Stimulated activated CD8-positive, alpha-beta memory T cell treated with anti-CD3 and anti-CD28 coated beads, Interleukin-4, amount 100 ng/mL, for 1 hour (primary cell): Measurements from ENCODE around the gene HAPSTR1.

Experiments used
- DNase-seq, 2 donors: peaks; one replicate each; pipeline ENCODE4 v3.0.0-alpha.2; 2020; ENCODE audit warnings: low read depth in 2 of 2, low spot score in 1 of 2

HAPSTR1 gene

DNA sequence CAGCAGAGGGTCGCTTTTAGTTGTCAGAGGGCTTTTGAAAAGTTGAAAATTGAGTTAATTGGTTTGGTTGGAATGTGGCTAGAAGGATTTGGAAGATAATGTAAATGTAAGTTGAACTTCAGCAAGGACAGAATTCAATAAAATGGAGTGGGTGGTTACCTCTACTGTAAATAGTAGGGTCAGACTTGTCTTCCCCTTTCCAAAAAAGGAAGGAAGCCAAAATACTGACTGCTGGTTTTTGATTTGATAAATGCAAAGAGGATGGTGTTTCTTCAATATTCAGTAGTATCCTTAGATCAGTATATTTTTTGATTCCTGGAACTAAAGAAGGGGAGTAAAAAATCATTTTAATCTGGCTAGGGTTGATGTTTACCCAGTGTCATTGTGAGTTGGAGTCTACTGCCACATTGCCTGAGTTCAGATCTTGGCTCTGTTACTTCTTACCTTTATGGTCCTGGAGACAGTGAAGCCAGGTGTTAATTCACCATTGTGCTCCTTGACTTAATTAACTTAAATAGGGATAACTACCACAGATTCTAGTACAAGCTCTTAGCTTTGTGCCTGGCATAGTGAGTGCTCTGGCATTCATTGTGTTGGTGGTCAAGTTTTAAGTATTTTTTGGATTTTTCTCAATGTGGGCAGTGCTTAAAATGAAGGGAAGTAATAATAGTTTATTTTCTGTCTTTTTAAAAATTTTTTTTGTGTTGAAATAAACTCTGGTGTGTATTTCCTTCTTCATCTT lies 4.4 kb downstream of the HAPSTR1 start:
- no peak for DNase-seq

DNA sequence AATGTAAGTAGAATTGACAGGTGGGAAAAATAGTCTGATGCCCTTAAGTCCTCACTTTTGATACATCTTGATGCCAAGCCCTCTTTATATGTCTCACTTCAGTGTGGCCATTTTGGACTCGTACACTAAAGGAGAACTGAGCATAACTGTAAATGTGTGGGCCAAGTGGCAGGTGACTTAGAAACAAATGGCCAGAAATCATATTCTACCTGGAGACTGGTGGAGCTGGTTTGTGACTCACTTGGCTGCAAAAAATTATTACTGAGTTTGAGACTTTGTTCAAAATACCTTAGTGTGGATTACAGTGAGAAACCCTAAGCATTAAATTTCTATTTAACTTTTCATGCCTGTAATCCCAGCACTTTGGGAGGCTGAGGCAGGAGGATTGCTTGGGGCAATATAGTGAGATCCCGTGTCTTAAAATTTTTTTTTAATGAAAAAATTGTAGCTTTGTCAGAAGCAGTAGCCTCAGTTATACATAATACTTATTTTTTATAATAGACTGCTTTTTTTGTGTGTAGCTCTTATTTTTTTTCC lies 5.0 kb downstream of the HAPSTR1 start:
- no peak for DNase-seq

DNA sequence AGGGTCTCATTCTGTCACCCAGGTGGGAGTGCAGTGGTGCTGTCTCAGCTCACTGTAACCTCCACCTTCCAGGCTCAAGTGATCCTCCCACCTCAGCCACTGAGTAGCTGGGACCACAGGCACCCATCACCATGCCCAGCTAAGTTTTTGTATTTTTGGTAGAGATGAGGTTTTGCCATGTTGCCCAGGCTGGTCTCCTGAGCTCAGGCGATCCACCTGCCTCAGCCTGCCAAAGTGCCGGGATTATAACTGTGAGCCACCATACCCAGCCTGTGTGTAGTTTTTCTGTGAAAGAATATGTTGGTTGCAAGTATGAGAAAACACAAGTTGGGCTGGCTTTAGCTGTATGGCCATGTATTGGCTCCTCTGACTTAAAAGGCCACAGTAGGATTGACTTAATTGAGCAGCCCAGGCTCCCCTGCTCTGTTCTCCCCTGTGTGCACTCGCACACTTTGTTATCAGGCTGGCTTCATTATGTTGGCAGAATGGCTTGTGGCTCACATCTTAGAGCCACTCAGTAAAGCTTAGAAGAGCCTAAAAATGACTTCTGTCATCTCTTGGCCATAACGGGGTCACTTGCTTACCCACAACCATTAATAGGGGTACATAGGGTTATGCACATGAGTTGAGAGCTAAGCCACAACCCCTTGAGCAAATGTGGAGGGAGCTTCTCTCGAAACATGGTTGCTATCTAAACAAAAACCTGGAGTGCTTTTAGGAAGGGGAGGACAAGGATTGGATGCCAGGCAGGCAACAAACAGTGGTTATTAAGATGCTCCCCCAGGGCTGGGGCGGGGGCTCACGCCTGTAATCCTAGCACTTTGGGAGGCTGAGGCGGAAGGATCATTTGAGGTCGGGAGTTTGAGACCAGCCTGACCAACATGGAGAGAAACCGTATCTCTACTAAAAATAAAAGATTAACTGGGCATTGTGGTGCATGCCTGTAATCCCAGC lies 6.1 kb downstream of the HAPSTR1 start:
- DNase-seq = no peak

DNA sequence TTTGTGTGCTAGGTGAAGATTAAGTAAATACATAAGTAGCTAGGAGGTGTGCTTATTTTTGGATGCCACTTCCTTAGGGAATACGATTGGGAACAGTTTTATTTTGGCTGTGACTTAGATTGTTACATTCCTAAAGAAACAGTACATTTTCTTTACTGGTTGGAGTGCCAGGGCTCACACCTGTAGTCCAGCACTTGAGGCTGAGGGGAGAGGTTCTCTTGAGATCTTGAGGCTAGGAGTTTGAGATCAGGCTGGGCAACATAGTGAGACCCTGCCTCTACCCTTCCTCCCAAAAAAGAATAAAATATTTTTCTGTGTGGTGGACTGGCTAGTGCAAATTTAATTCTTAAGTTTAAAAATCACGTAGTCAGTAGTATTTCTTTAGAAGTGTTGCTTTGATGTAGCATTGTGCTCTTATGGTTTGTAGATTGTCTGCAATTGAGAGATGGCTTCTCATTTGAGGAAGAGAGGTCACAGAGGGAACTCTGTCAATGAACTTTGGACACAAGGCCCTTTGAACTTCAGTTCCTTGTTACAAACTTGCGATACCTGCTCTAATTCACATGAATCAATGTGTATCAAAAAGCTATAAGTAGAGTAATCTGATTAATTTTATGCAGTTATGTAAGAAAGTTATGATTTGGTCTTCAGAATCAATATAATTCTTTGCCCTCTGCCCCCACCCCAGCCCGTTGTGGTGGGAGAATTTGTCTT lies 7.1 kb downstream of the HAPSTR1 start:
- no peak for DNase-seq

DNA sequence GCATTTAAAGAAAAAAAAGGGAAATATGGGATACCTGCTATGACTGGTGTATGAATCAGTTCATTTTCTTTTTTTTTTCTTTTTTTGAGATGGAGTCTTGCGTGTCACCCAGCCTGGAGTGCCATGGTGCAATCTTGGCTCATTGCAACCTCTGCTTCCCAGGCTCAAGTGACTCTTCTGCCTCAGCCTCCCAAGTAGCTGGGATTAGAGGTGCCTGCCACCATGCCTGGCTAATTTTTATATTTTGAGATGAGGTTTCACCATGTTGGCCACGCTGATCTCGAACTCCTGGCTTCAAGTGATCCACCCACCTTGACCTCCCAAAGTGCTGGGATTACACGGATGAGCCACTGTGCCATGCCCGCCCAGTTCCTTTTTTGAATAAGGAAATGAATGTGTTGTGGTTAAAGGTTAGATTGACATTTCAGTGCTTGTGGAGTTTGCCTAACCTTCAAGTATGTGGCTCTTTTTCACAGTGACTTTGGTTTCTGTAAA lies 7.7 kb downstream of the HAPSTR1 start:
- no peak for DNase-seq

DNA sequence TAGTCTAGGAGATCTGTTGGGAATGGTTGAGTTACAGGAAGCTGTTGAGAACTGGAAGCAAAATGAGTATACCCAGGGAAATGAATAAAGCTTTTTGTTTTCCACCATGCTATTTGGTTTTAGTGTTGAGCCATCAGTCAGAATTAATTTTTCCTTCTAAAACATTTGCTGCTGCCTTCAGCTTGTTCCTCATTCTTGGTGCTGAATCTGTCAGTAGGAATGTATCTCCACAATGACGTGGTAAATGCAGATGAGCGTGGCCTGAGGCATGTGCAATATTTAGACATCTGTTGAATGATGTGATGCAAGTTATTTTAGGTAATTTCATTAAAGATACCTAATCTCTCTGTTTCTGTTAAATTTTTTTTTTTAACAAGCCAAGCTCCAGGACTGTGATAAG lies 10.9 kb downstream of the HAPSTR1 start:
- DNase-seq = no peak

DNA sequence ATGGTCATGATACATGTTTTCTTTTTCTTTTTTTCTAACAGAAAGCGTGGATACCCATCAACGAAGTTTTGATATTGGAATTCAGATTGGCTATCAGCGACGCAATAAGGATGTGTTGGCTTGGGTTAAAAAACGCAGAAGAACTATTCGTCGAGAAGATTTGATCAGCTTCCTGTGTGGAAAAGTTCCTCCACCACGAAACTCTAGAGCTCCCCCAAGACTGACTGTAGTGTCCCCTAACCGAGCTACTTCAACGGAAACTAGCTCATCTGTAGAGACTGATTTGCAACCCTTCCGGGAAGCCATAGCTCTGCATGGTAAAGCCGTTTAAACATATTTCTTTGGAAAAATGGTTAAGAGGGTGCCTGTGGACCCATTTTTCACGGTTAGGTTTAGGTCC lies 11.5 kb downstream of the HAPSTR1 start:
- DNase-seq = no peak

DNA sequence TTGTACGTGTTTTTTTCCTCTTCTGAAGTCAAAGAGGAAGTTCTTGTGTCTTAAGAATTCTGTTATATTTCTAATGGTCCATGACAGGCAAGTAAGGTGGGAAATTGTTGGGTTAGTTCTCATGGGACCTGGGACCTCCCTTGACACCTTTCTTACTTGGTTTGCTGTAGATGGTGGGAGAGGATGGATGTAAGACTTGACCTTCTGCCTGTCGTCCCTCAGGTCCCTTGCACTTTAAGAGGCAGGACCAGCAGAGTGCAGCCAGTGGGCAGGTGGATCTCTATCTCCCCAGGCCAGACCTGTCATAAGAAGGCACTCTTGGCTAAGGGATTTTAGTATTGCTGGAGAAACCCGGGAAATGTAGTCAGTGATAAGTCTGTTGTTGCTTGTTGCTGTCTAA lies 12.1 kb downstream of the HAPSTR1 start:
- no peak for DNase-seq

DNA sequence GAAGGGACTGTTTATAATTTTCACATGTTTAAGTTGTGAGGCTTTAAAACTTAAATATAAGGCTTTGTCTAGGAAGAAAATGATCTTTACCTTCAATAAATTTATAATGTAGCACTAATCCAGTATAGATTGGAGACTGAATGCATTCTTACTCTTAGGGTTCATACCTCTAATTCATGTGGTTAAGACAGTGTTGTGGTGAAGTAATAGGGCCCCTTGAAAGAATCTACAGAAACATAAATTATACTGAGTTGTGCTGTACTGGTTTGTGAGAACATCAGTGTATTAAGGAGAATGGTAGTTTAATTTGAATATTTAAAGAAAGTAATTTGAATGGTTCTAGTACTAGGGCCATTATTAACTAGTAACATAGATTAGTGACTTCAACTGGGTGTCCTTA lies 13.7 kb downstream of the HAPSTR1 start:
- no peak for DNase-seq

DNA sequence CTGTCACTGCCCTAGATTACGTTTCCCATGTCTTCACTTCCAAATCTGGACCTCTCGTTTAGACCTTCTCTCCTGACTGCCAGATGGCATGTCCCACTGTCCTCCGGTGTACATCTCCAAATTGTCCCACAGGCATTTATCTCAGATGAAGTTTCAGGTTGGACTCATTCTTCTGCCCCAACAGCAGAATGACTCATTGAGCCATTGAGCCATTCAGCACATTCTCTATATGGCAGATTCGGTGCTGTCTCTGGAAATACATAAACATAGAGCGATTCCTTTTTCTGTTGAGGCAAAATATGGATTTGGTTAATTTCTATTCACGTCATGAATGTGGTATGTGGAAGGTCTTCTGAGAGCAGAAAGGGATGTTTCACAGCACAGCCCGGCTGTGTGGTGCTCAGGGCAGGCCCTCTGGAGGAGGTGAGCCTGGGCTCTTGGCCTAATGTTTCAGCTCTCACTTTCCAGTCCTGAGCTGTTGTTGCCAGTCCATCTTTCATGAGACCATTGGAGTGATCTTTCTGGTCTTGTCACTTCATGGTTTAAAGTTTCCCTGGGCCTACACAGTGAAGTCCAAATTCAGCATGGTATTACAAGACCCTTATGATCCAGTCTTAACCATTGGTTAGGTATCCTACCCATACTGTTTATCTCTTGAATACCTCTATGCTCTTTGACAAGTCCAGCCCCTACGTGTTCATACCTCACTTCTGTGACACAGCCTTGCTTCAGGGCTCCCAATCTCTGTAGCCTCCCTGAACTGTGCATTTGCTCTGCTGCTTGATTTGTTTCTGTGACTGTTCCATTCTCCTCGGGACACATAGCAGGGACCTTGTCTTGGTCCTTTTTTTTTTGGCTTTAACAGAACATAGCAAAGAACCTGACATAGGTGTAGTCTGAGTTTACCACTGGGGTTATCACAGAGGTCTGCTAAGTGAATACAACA lies 15.9 kb downstream of the HAPSTR1 start:
- DNase-seq = no peak

DNA sequence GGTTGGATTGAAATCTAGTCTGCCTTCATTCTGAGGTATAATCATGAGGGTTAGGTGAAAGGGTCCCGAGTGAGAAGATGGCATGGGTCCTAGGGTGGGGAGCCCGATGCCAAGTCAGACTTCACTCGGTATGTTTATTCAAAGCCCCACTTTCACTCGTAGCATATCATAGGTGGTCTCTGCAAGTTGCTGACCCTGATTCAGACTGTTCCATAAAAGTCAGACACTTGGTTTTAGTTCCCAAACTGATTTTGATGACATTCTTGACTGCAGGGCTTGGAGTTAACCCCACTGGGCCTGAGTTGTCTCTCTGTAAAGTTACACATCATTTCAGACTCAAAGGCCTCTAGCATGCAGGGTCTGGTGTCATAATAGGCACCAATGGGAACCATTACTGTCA lies 17.8 kb downstream of the HAPSTR1 start:
- DNase-seq = no peak

DNA sequence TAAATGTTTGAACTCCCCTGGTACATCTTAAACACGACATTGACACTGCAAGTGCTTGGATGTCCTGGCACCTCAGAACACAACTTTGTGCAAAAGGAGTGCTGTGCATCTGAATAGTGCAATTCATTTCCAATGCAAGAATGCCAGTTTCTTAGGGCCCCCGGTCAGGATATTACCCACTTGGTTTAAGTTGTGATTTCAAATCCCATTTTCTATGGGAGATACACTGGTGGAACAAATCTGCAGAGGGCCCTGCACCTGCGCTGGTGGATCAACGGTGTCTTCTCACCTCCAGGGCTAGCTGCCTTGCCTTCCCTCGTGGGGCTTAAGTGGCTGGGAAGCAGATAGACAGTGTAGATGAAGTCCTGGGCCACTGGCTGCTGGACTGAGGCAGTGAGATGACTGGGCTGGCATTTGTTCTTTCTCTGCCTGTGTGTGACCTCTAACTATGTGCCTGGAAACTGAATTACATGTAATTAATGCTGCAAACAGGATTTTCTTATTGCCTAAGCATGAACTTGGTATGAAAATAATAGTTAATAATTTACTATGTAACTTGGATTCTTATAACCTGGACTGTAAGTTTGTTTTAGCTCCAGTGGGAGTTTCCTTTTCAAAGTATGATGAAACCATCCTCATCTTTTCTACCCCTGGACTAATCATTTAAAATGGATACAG lies 20.9 kb downstream of the HAPSTR1 start:
- no peak for DNase-seq

DNA sequence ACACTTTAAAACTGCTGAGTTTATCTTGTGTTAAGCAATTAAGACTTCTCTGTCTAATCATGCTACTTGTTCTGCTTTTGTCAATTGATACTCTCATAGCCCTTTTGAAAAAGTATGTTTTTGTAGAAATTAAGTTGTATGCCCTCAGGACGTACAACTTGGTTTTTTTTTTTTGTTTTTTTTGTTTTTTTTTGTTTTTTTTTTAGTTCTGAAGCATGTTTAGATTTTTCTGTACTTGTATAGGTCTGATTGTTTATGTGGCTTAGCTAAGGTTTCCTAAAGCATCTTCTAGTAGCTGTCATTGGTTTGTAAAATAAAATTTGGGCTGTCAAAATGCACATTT lies 21.4 kb downstream of the HAPSTR1 start:
- no peak for DNase-seq

DNA sequence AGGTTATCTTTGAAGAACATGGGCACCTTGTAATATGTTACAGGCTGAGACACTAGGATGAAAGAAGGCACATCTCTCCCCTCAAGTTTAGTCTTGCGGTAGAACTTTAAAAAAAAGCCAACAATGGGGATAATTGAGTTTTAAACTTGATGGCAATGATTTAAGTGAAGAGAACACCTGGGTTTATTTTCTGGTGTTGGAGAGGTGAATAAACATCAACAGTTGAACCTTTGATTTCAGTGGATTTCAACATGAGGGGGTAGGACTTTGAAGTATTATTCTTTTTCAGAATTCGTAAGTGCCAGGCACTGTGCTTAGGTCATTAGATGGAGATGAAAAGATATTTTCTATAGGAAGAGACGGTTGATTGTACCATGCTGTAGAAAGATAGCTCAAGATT lies 22.3 kb downstream of the HAPSTR1 start:
- DNase-seq = no peak

DNA sequence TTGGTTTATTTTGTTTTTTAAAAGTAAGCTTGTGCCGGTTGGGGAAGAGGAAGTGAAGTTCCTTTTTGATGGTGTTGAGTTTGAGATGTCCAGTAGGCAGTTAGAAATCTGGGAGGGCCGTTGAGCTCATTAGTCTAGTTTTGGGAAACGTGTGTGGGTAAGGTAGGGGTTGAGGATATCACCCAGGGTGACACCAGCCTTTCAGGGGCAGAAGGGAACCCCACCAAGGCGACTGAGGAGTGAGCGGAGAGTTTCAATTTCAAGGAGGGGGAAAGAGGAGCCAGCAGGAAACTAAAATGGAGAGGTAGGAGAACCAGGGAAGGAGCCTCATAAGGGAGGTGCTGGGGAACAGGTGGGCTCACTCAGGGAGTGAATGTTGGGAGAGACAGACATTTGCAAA lies 22.7 kb downstream of the HAPSTR1 start:
- DNase-seq = no peak

DNA sequence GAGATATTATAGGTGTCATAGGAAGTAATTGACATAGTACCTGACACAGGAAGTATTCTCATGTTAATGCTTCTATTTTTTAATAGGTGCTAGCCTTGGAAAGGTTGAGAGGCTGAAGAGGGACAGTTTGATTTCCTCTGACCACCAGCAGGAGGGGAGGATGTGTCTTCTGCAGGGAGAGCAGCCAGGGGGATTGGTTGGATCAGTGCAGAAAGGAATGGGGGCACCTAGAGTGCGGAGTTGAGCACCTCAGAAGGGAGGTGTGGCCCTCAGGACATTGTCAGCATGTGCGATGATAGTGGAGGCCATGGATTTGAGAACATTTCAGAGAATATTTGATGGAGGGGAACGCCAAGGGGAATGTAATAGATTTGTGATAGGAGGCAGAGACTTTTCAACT lies 23.4 kb downstream of the HAPSTR1 start:
- DNase-seq = no peak

DNA sequence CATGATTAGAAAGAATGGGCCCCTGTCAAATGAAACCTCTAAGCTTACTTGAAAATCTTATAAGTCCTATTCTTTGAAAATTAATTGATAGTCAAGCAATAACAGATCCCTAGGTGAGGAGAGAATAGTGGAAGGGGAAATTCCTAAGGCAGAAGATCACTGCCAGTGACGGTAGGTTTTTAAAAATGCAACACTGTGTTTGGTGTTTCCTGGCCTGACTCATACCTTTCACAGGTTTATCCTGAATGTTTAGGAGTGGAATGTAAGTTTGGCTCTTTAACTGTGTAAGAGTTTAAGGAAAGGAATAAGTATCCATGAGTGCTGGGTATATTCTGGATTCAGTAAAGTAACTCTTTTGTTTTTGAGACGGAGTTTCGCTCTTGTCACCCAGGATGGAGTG lies 23.8 kb downstream of the HAPSTR1 start:
- no peak for DNase-seq

DNA sequence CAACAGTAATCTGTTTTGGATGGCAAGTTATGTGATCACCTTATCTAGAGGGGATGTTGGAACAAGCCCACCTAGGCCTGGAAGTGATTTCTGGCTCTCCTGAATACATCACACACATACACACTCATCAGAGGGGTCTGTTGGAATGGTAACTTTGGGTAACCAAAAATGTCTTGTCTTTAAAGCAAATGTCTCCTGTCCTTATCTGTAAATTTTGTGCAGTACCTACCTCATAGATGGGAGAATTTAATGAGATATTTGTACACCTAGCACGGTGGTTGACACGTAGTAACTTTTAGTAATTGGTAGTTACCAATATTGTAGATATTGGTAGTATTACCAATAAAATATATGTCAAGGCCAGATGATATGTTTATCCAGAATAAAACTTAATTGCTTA lies 24.7 kb downstream of the HAPSTR1 start:
- DNase-seq = no peak

DNA sequence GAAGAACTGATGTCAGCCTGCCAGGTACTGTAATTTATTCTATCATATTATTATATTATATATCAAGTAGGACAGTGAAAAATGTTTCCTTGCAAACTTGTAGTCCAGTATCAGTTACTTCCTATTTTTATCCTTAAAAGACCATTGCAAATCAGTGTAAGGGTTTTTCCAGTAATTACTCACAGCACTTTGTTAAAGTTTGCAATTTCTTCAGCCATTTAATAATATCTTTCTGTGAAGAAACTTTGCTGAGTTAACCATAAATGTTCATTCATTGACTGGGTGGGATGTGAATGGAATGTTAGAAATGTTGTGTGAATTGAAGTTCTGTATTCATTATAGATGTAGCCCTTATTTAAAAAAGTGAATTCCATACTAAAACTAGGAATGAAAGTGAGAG lies 26.7 kb downstream of the HAPSTR1 start:
- DNase-seq = no peak

DNA sequence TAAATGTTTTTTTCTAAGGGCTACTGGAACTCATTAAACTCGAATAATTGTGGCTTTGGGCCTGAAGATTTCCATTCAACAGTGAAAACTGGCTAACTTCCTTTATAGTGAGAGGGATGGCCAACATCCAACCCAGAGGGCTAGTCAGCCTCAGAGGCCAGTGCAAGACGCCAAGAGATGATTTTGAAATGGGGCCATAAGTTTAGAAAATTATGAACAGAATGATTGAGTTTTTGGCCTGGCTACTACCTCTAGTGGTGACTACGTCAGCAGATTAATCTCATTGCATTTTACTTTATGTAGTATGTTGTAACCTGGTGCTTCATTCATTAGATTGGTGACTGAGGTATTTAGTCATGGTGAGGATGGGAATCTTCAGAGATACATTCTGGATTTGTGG lies 28.4 kb downstream of the HAPSTR1 start:
- no peak for DNase-seq
